CD8-positive, alpha-beta memory T cell (primary cell): ENCODE data around the gene USH2A. TPM values are rescaled to one million over a fixed set of nuclear protein-coding genes. Genes with fewer than 3 reads are reported as not detected.
A peak's percentile ranks its signal among the peaks of the same experiment; 100 is the strongest.

Experiments
- CTCF ChIA-PET: fragments of 350-600 bp; sonication (Branson Sonifier 250); formaldehyde crosslinking; loops from one replicate; lab custom pipeline; 2021; ENCODE audit warnings: antibody characterized with exemption; lab: Charles Lee
- POLR2A ChIA-PET: fragments of 350-600 bp; sonication (Branson Sonifier 250); formaldehyde crosslinking; loops from one replicate; lab custom pipeline; 2021; ENCODE audit warnings: antibody characterized with exemption; lab: Charles Lee
- DNase-seq, 5 donors: peaks; one replicate each; pipeline versions ENCODE4 v3.0.0 to v3.0.0-alpha.2; 2020 to 2022; ENCODE audit warnings: mixed read lengths in 1 of 5
- H3K27ac ChIP-seq: one replicate; pipeline ENCODE4 v1.7.0; 2013; ENCODE audit warnings: low read depth, mild to moderate bottlenecking, low read length, moderate library complexity
- H3K27me3 ChIP-seq: 2 replicates; pipeline ENCODE4 v1.7.0; 2013; ENCODE audit warnings: low read length, mild to moderate bottlenecking; ENCODE audit not compliant: insufficient read depth, poor library complexity, severe bottlenecking
- H3K36me3 ChIP-seq: 2 replicates; pipeline ENCODE4 v1.7.0; 2013; ENCODE audit warnings: mild to moderate bottlenecking, low read length, moderate library complexity; ENCODE audit not compliant: insufficient read depth
- H3K4me1 ChIP-seq: 2 replicates; pipeline ENCODE4 v1.7.0; 2013; ENCODE audit warnings: mild to moderate bottlenecking, low read length, moderate library complexity; ENCODE audit not compliant: insufficient read depth
- H3K4me3 ChIP-seq: 2 replicates; pipeline ENCODE4 v1.7.0; 2013; ENCODE audit warnings: mild to moderate bottlenecking, low read length
- H3K9me3 ChIP-seq: 2 replicates; pipeline ENCODE4 v1.7.0; 2013; ENCODE audit warnings: mild to moderate bottlenecking, low read length
- H3K27ac Mint-ChIP-seq, 8 donors: one replicate each; pipeline ENCODE4 v1.8.0; 2020 to 2021; ENCODE audit warnings: mixed read lengths in 8 of 8, mild to moderate bottlenecking in 6 of 8, inconsistent platforms in 3 of 8, moderate library complexity in 3 of 8
- H3K27me3 Mint-ChIP-seq, 2 donors: one replicate each; pipeline ENCODE4 v1.8.0; 2020 to 2021; ENCODE audit warnings: mixed read lengths in 2 of 2, mild to moderate bottlenecking in 1 of 2, moderate library complexity in 1 of 2
- H3K36me3 Mint-ChIP-seq, 3 donors: one replicate each; pipeline ENCODE4 v1.8.0; 2020 to 2021; ENCODE audit warnings: mixed read lengths in 3 of 3, inconsistent platforms in 1 of 3, mild to moderate bottlenecking in 1 of 3
- H3K4me1 Mint-ChIP-seq, 3 donors: one replicate each; pipeline ENCODE4 v1.8.0; 2020 to 2021; ENCODE audit warnings: mixed read lengths in 3 of 3, inconsistent platforms in 1 of 3, mild to moderate bottlenecking in 1 of 3
- H3K4me3 Mint-ChIP-seq, 7 donors: one replicate each; pipeline ENCODE4 v1.8.0; 2020 to 2021; ENCODE audit warnings: mixed read lengths in 7 of 7, mild to moderate bottlenecking in 6 of 7, moderate library complexity in 4 of 7, inconsistent platforms in 2 of 7
- H3K9me3 Mint-ChIP-seq, 5 donors: one replicate each; pipeline ENCODE4 v1.8.0; 2020 to 2022; ENCODE audit warnings: mixed read lengths in 5 of 5, mild to moderate bottlenecking in 3 of 5, moderate library complexity in 2 of 5, inconsistent platforms in 1 of 5
- polyA plus RNA-seq: library from polyadenylated mRNA; unstranded; fragments of 300-500 nt; fragmentation: Illumina TruSeq; gene quantifications from one replicate; pipeline ENCODE4 v1.2.3, GENCODE V29; 2021
- total RNA-seq, 2 experiments: library from RNA; stranded (reverse); gene quantifications; one replicate each; pipeline ENCODE4 v1.2.3, GENCODE V29; 2021

Gene USH2A
- total and polyA plus RNA-seq, 3 experiments from 2014 or later, result not detected

DNA sequence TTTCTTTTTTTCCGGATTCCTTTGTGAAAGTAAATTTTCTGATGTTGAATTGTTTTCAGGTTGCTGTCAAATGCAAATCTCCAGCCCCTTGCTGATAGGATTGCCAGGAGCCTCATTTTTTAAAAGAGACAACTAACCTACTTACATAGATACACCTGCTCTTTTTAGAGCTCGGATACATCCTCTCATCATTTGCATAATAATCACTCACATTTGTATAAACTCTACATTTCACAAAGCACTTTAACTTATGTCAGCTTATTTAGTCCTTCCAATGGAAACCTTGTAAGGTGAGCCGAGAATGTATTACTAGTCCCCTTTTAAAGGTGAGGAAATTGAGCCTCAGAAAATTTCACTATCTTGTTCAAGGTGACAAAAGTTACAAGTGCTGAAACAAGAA, 771.4 kb downstream of the USH2A start:
- H3K27me3 Mint-ChIP-seq, result no peaks in the 10 kb centered on the region
- Histone ChIP-seq H3K4me3 (no peak overlapping the region), H3K36me3 (no peaks in the 10 kb centered on the region), H3K9me3 (no peaks in the 10 kb centered on the region), H3K27ac (no peak overlapping the region), H3K4me1 (no peaks in the 10 kb centered on the region), H3K27me3 (no peaks in the 10 kb centered on the region)
- ChIA-PET CTCF (no interaction called here), POLR2A (no interaction called here)
- H3K27ac Mint-ChIP-seq, result no peak overlapping the region
- no peaks in the 10 kb centered on the region for H3K36me3 Mint-ChIP-seq
- DNase-seq, result no peak
- no peak overlapping the region for H3K4me3 Mint-ChIP-seq
- no peaks in the 10 kb centered on the region for H3K4me1 Mint-ChIP-seq
- peaks cover 0 to 13% (median 0%) of the 10 kb centered on the region in 5 donors for H3K9me3 Mint-ChIP-seq

DNA sequence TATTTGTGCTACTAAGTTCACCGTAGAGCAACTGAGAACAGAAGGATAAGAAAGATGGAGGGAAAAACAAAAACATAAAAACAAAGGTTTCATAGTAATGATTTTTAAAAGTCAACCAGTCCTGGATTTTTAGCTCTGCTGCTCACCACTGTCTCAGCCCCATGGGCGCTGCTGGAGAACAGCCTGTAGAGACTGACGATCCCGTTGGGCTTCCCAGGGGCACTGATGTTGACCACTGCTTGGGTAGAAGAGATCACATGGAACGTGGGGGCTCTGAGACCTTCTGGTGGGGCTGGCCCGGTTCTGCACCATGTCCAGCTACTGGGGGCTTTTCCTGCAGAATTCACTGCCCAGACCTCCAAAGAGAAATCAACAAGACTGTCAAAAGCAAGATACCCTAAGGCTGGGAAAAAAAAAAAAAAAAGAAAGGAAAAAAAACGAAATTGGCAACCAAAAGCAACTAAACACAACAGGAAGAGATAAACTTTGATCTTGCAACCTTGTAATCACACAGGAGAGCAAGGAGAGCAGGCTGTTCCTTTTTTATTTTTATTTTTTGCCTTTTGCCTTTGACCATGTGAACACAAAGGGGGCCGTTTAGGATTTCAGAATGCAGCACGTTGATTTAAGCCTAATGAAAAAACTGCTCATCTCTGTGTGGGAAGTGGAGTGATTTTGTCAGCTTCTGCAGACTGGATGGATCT, 772.6 kb downstream of the USH2A start:
- no peak for DNase-seq
- POLR2A ChIA-PET, result no interaction called here
- Mint-ChIP-seq H3K4me1 (no peaks in the 10 kb centered on the region), H3K27me3 (no peaks in the 10 kb centered on the region), H3K27ac (no peak overlapping the region), H3K9me3 (peaks cover 0 to 15% (median 0%) of the 10 kb centered on the region in 5 donors), H3K4me3 (no peak overlapping the region), H3K36me3 (no peaks in the 10 kb centered on the region)
- Histone ChIP-seq H3K4me1 (no peaks in the 10 kb centered on the region), H3K36me3 (no peaks in the 10 kb centered on the region), H3K4me3 (no peak overlapping the region), H3K9me3 (no peaks in the 10 kb centered on the region), H3K27ac (no peak overlapping the region), H3K27me3 (no peaks in the 10 kb centered on the region)
- CTCF ChIA-PET, result no interaction called here

- Mint-ChIP-seq H3K4me1 (no peaks in the 10 kb centered on the region), H3K27ac (no peak overlapping the region), H3K4me3 (no peak overlapping the region), H3K36me3 (no peaks in the 10 kb centered on the region), H3K9me3 (peaks cover 0 to 10% (median 3%) of the 10 kb centered on the region in 5 donors), H3K27me3 (no peaks in the 10 kb centered on the region)
- Histone ChIP-seq H3K27me3 (no peaks in the 10 kb centered on the region), H3K27ac (no peak overlapping the region), H3K36me3 (no peaks in the 10 kb centered on the region), H3K9me3 (no peaks in the 10 kb centered on the region), H3K4me1 (no peaks in the 10 kb centered on the region), H3K4me3 (no peak overlapping the region)
- ChIA-PET CTCF (no interaction called here), POLR2A (no interaction called here)
- no peak for DNase-seq
Observed at GRCh38 chr1:215648957-215649356, 774.3 kb downstream of the USH2A start.

DNA sequence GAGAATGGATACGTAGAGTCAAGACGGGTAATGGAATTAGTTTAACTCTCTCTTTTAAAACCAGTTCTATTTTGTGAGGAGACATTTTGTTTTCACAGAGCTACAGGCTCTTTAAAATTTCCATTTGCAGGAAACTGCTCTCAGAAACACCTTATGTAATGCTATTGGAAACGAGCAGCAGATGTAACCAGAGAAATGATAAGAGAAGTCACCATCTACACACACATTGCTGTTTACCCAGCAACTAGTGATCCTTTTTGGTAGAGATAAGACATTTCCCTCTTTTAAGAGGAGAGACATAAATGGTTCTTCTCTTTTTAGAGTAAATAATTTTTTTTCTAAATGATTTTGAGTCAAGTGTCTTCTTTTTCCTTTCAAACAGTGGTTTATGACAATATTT, 775.5 kb downstream of the USH2A start:
- no peaks in the 10 kb centered on the region for H3K9me3 ChIP-seq
- H3K4me3 ChIP-seq, result no peak overlapping the region
- peaks cover 0 to 10% (median 3%) of the 10 kb centered on the region in 5 donors for H3K9me3 Mint-ChIP-seq
- H3K4me1 ChIP-seq, result no peaks in the 10 kb centered on the region
- ChIA-PET POLR2A (no interaction called here), CTCF (no interaction called here)
- H3K36me3 Mint-ChIP-seq, result no peaks in the 10 kb centered on the region
- H3K27ac Mint-ChIP-seq, result no peak overlapping the region
- H3K27me3 Mint-ChIP-seq, result no peaks in the 10 kb centered on the region
- no peaks in the 10 kb centered on the region for H3K27me3 ChIP-seq
- H3K36me3 ChIP-seq, result no peaks in the 10 kb centered on the region
- no peak overlapping the region for H3K4me3 Mint-ChIP-seq
- no peaks in the 10 kb centered on the region for H3K4me1 Mint-ChIP-seq
- no peak for DNase-seq
- no peak overlapping the region for H3K27ac ChIP-seq

DNA sequence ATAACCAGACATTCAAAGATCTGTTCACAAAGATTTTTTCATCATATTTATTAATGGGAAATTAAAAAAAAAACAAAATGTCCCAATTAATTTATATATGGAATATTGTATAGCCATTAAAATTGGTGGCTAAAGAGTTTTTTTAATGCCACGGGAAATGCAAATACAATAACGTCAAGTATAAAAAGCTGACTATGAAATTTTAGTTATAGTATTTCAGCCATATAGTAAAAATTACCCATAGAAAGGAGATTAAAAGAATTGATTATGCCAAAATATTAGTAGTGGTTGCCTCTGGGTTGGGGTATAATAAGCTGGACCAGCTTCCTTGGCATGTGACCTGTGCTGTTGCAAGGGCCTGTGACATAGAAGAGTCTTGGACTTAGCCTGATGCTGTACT, 777.4 kb downstream of the USH2A start:
- ChIA-PET POLR2A (no interaction called here), CTCF (no interaction called here)
- no peaks in the 10 kb centered on the region for H3K4me1 Mint-ChIP-seq
- H3K27ac Mint-ChIP-seq, result no peak overlapping the region
- Histone ChIP-seq H3K4me1 (no peaks in the 10 kb centered on the region), H3K9me3 (no peaks in the 10 kb centered on the region), H3K27me3 (no peaks in the 10 kb centered on the region), H3K27ac (no peak overlapping the region), H3K4me3 (no peak overlapping the region), H3K36me3 (no peaks in the 10 kb centered on the region)
- DNase-seq, result no peak
- H3K27me3 Mint-ChIP-seq, result no peaks in the 10 kb centered on the region
- no peaks in the 10 kb centered on the region for H3K36me3 Mint-ChIP-seq
- no peak overlapping the region for H3K4me3 Mint-ChIP-seq
- H3K9me3 Mint-ChIP-seq, result peaks cover 0 to 10% (median 3%) of the 10 kb centered on the region in 5 donors

DNA sequence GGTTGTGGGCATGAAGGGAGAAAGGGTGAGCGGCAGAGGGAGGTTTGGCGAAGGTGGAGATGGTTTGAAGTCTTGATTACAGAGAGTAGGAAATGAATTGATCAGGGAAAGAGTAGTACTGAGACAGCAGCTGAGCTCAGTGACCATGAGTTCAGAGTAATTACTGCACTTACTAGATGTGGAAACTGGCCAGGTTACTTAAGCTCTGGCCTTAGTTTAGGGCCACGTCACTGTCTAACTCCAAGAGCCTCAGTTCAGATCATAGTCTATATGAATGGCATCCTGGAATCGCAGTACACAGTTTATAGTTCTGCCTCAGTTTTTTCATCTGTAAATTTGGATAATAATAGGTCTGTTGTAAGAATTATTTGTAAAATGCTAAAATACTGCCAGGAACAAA, 778.1 kb downstream of the USH2A start:
- no peaks in the 10 kb centered on the region for H3K36me3 Mint-ChIP-seq
- no peak overlapping the region for H3K4me3 Mint-ChIP-seq
- DNase-seq, result no peak
- Histone ChIP-seq H3K27me3 (no peaks in the 10 kb centered on the region), H3K4me3 (no peak overlapping the region), H3K9me3 (no peaks in the 10 kb centered on the region), H3K36me3 (no peaks in the 10 kb centered on the region), H3K4me1 (no peaks in the 10 kb centered on the region), H3K27ac (no peak overlapping the region)
- H3K9me3 Mint-ChIP-seq, result peaks cover 0 to 10% (median 3%) of the 10 kb centered on the region in 5 donors
- H3K27ac Mint-ChIP-seq, result peak overlapping the region in 1 of 8 donors; percentile 24
- H3K4me1 Mint-ChIP-seq, result no peaks in the 10 kb centered on the region
- POLR2A ChIA-PET, result no interaction called here
- no peaks in the 10 kb centered on the region for H3K27me3 Mint-ChIP-seq
- CTCF ChIA-PET, result no interaction called here

- Mint-ChIP-seq H3K27ac (no peak overlapping the region), H3K9me3 (peaks cover 3 to 16% (median 3%) of the 10 kb centered on the region in 5 donors), H3K4me1 (no peaks in the 10 kb centered on the region), H3K4me3 (no peak overlapping the region), H3K36me3 (no peaks in the 10 kb centered on the region), H3K27me3 (no peaks in the 10 kb centered on the region)
- H3K27me3 ChIP-seq, result no peaks in the 10 kb centered on the region
- DNase-seq, result no peak
- ChIA-PET CTCF (no interaction called here), POLR2A (no interaction called here)
- H3K36me3 ChIP-seq, result no peaks in the 10 kb centered on the region
- H3K4me1 ChIP-seq, result no peaks in the 10 kb centered on the region
- no peaks in the 10 kb centered on the region for H3K9me3 ChIP-seq
- no peak overlapping the region for H3K4me3 ChIP-seq
- H3K27ac ChIP-seq, result no peak overlapping the region
Observed at GRCh38 chr1:215643592-215644321, 779.5 kb downstream of the USH2A start.

GRCh38 chr1:215640429-215641148, 782.7 kb downstream of the USH2A start:
- H3K4me3 Mint-ChIP-seq, result no peak overlapping the region
- Histone ChIP-seq H3K9me3 (no peaks in the 10 kb centered on the region), H3K4me1 (no peaks in the 10 kb centered on the region), H3K27ac (no peak overlapping the region), H3K36me3 (no peaks in the 10 kb centered on the region), H3K4me3 (no peak overlapping the region), H3K27me3 (no peaks in the 10 kb centered on the region)
- CTCF ChIA-PET, result no interaction called here
- H3K9me3 Mint-ChIP-seq, result peaks cover 3 to 19% (median 5%) of the 10 kb centered on the region in 5 donors
- H3K27ac Mint-ChIP-seq, result no peak overlapping the region
- POLR2A ChIA-PET, result no interaction called here
- no peak for DNase-seq
- no peaks in the 10 kb centered on the region for H3K36me3 Mint-ChIP-seq
- H3K27me3 Mint-ChIP-seq, result no peaks in the 10 kb centered on the region
- H3K4me1 Mint-ChIP-seq, result no peaks in the 10 kb centered on the region
